ENCODE data around the gene ABCB6. TPM values are rescaled to one million over a fixed set of nuclear protein-coding genes. Genes with fewer than 3 reads are reported as not detected.

The ABCB6 gene
- total RNA-seq, 1 experiment from 2014 or later = 68.6 TPM

DNA sequence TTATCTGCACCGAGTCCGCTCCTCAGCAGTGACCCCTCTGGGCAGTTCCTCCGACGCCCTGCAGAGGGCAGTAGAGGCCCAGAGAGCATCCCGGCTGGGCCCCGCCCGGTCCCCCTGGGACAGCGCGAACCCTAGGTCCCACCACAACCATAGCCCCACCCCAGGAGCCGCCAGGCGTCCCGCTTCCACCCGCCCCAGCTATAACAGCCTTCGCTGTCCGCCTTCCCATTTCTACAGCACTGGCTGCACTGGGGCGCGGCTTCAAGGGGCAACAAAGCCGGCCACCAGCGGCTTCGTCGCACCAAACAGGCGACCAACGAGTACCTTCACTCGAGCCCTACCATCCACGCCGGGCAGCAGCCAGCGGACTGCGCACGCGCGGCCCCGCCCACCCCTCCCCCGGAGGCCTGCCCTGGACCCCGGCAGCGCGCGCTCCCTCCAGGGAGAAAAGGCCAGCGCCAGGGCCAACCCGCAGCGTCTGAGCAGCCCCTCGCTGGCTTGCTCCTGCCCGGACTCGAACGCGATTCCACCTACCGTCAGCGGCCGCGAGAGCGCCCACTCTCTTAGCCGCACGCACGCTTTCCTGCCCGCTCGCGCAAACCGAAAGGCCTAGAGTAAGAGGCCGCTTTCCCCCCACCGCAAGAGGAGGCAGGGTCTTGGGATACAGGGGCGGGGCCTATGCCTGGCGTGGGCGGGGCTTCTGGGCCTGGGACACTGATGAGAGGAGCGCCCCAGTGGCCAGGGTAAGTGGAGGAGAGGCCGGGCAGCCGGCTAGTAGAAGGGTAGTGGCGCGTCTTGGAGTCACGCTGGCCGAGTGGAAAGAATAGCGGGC lies 58.4 kb downstream of the ABCB6 start, which contains the start of gene NHEJ1:
NHEJ1 (minus strand) TSS at position 630 of the 832 bp plus-strand sequence. CDS start 2,453 bp downstream, outside the sequence.
- peaks cover 18% of the 10 kb centered on the region for H3K36me3 Mint-ChIP-seq (ENCODE audit: insufficient read depth, unreplicated experiment)
- H3K4me3 Mint-ChIP-seq (ENCODE audit: unreplicated experiment) = peak within 1 kb of the TSS; percentile 78
- no peaks in the 10 kb centered on the region for H3K27me3 ChIP-seq (replicated peaks; ENCODE audit: control insufficient read depth, insufficient read depth, low read length)
- POLR2A ChIA-PET = interaction anchor here (0.6 kb wide), 1 partner anchor 158 kb away, joined by 3 read pairs; no protein-coding TSS in a partner anchor
- no peaks in the 10 kb centered on the region for H3K9me3 Mint-ChIP-seq (ENCODE audit: unreplicated experiment)
- H3K36me3 ChIP-seq (ENCODE audit: control insufficient read depth, insufficient read depth, low read length) = peaks cover 1% of the 10 kb centered on the region; the same call in 1 of the 2 replicates
- H3K4me3 ChIP-seq (ENCODE audit: low read depth, low read length) = peak within 1 kb of the TSS; percentile 73
- CTCF ChIA-PET = interaction anchor here (0.6 to 2.3 kb wide), 5 partner anchors 87 to 370 kb away, joined by 3 to 10 read pairs (median 4); partner anchors contain the start of gene DNPEP
- no peaks in the 10 kb centered on the region for H3K27me3 Mint-ChIP-seq (ENCODE audit: insufficient read depth, unreplicated experiment)
- peaks cover 11% of the 10 kb centered on the region; the same call in 1 of the 2 replicates for H3K4me1 ChIP-seq
- H3K27ac Mint-ChIP-seq (ENCODE audit: unreplicated experiment) = peak within 1 kb of the TSS; percentile 84
- H3K9me3 ChIP-seq = no peaks in the 10 kb centered on the region
- peak; percentile 97 to 98 for DNase-seq
- no TSS peak for BruUV-seq (replicated peaks)
- H3K4me1 Mint-ChIP-seq (ENCODE audit: low read depth, unreplicated experiment) = peaks cover 14% of the 10 kb centered on the region
- TF ChIP-seq, protein P1, sequence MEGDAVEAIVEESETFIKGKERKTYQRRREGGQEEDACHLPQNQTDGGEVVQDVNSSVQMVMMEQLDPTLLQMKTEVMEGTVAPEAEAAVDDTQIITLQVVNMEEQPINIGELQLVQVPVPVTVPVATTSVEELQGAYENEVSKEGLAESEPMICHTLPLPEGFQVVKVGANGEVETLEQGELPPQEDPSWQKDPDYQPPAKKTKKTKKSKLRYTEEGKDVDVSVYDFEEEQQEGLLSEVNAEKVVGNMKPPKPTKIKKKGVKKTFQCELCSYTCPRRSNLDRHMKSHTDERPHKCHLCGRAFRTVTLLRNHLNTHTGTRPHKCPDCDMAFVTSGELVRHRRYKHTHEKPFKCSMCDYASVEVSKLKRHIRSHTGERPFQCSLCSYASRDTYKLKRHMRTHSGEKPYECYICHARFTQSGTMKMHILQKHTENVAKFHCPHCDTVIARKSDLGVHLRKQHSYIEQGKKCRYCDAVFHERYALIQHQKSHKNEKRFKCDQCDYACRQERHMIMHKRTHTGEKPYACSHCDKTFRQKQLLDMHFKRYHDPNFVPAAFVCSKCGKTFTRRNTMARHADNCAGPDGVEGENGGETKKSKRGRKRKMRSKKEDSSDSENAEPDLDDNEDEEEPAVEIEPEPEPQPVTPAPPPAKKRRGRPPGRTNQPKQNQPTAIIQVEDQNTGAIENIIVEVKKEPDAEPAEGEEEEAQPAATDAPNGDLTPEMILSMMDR (IDR thresholded peaks at IDR 0.05; ENCODE audit: insufficient read depth in 1 of 2, low read depth in 1 of 2, low read length in 1 of 2, severe bottlenecking in 1 of 2, unreplicated experiment in 1 of 2) = peak; percentile 98
- intact Hi-C loops (cut with micrococcal nuclease; ENCODE audit: unreplicated experiment) = loop anchor here (1.0 to 2.0 kb wide), 10 partner anchors 10 to 192 kb away; partner anchors contain the start of genes ABCB6, ANKZF1, ATG9A and CNPPD1

Other genes with a start within 250 kb of the ABCB6 start
- gene FEV, start 233.8 kb downstream of the ABCB6 start, total RNA-seq (2022) = not detected in 2 replicates
- 0.59 TPM in 1 of 2 replicates, not detected in the other for gene CRYBA2, start 225.5 kb downstream of the ABCB6 start, total RNA-seq (2022)
- gene CFAP65, start 177.4 kb downstream of the ABCB6 start, total RNA-seq (2022) = 0.34 and 0.77 TPM in 2 replicates
- gene IHH, start 158.0 kb downstream of the ABCB6 start, total RNA-seq (2022) = 19.0 and 22.6 TPM in 2 replicates
- 28.5 and 29.6 TPM in 2 replicates for gene NHEJ1, start 58.1 kb downstream of the ABCB6 start, total RNA-seq (2022)
- gene SLC23A3, start 48.9 kb downstream of the ABCB6 start, total RNA-seq (2022) = 6.5 and 7.1 TPM in 2 replicates
- gene CNPPD1, start 42.0 kb downstream of the ABCB6 start, total RNA-seq (2022) = 59.3 and 62.9 TPM in 2 replicates
- 59.5 and 62.0 TPM in 2 replicates for gene RETREG2, start 40.7 kb downstream of the ABCB6 start, total RNA-seq (2022)
- 37.3 and 41.8 TPM in 2 replicates for gene ZFAND2B, start 12.2 kb downstream of the ABCB6 start, total RNA-seq (2022)
- gene ATG9A, start 10.7 kb upstream of the ABCB6 start, total RNA-seq (2022) = 59.6 and 62.9 TPM in 2 replicates
- 50.7 and 51.5 TPM in 2 replicates for gene ANKZF1, start 10.8 kb upstream of the ABCB6 start, total RNA-seq (2022)
- 3.3 and 4.3 TPM in 2 replicates for gene GLB1L, start 26.5 kb upstream of the ABCB6 start, total RNA-seq (2022)
- 26.1 and 26.6 TPM in 2 replicates for gene STK16, start 26.5 kb upstream of the ABCB6 start, total RNA-seq (2022)
- gene TUBA4B, start 34.3 kb upstream of the ABCB6 start, total RNA-seq (2022) = not detected in 2 replicates
- 14.9 and 15.6 TPM in 2 replicates for gene TUBA4A, start 35.0 kb upstream of the ABCB6 start, total RNA-seq (2022)
- 60.6 and 61.2 TPM in 2 replicates for gene DNAJB2, start 60.4 kb upstream of the ABCB6 start, total RNA-seq (2022)
- not detected in 2 replicates for gene PTPRN, start 90.4 kb upstream of the ABCB6 start, total RNA-seq (2022)
- not detected in 2 replicates for gene RESP18, start 113.8 kb upstream of the ABCB6 start, total RNA-seq (2022)
- 102 and 103 TPM in 2 replicates for gene DNPEP, start 169.0 kb upstream of the ABCB6 start, total RNA-seq (2022)
- 0.86 TPM in 1 of 2 replicates, not detected in the other for gene DES, start 199.4 kb upstream of the ABCB6 start, total RNA-seq (2022)
- 17.2 and 18.6 TPM in 2 replicates for gene SPEG, start 215.9 kb upstream of the ABCB6 start, total RNA-seq (2022)

Data from Caco-2 (cell line).